Measurements from ENCODE around the gene RNF20.

- TF ChIP-seq, protein P1, sequence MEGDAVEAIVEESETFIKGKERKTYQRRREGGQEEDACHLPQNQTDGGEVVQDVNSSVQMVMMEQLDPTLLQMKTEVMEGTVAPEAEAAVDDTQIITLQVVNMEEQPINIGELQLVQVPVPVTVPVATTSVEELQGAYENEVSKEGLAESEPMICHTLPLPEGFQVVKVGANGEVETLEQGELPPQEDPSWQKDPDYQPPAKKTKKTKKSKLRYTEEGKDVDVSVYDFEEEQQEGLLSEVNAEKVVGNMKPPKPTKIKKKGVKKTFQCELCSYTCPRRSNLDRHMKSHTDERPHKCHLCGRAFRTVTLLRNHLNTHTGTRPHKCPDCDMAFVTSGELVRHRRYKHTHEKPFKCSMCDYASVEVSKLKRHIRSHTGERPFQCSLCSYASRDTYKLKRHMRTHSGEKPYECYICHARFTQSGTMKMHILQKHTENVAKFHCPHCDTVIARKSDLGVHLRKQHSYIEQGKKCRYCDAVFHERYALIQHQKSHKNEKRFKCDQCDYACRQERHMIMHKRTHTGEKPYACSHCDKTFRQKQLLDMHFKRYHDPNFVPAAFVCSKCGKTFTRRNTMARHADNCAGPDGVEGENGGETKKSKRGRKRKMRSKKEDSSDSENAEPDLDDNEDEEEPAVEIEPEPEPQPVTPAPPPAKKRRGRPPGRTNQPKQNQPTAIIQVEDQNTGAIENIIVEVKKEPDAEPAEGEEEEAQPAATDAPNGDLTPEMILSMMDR (conservative IDR thresholded peaks at IDR 0.05; ENCODE audit: low read depth, low read length): no peak
- no peak for TF ChIP-seq EZH2 (IDR thresholded peaks at IDR 0.05; ENCODE audit: borderline replicate concordance, low read depth, low read length, poor library complexity, severe bottlenecking)
These were observed 2.7 kb downstream of the RNF20 start for GRCh38 chr9:101536351-101536750.

All from A673 (cell line).